Keratinocyte (primary cell): Measurements from ENCODE around the gene MVP. TPM values are rescaled to one million over a fixed set of nuclear protein-coding genes. Genes with fewer than 3 reads are reported as not detected.

Source experiments
- DNase-seq: peaks from one replicate; pipeline ENCODE4 v3.0.0-alpha.2; 2011; ENCODE audit warnings: low read depth, missing footprints, low spot score
- FAIRE-seq: peaks from 2 replicates; lab custom pipeline; 2011; peaks lifted over from hg19 to GRCh38; lab: Jason Lieb, UNC
- H2AFZ ChIP-seq: 2 replicates; pipeline ENCODE4 v1.6.0; 2012; ENCODE audit warnings: low read length, control low read depth, inconsistent platforms; ENCODE audit not compliant: control insufficient read depth
- H3K27ac ChIP-seq: 2 replicates; pipeline ENCODE4 v1.5.1; 2011; ENCODE audit warnings: low read length; ENCODE audit not compliant: control insufficient read depth, insufficient read depth
- H3K27me3 ChIP-seq: 3 replicates; pipeline ENCODE4 v1.6.0; 2011; ENCODE audit warnings: low read length; ENCODE audit not compliant: control insufficient read depth, insufficient read depth; ENCODE audit errors: extremely low read depth
- H3K36me3 ChIP-seq, 2 experiments: 2 replicates in 1 of 2; 3 replicates in 1 of 2; pipeline ENCODE4 v1.5.1; 2011; ENCODE audit warnings: low read length in 2 of 2, mild to moderate bottlenecking in 1 of 2; ENCODE audit not compliant: control insufficient read depth in 2 of 2, insufficient read depth in 2 of 2; ENCODE audit errors: extremely low read depth in 1 of 2
- H3K4me1 ChIP-seq: 3 replicates; pipeline ENCODE4 v1.5.1; 2011; ENCODE audit warnings: low read length; ENCODE audit not compliant: control insufficient read depth, insufficient read depth; ENCODE audit errors: extremely low read depth
- H3K4me2 ChIP-seq: 3 replicates; pipeline ENCODE4 v1.6.0; 2011; ENCODE audit warnings: low read depth, low read length; ENCODE audit not compliant: control insufficient read depth, insufficient read depth; ENCODE audit errors: extremely low read depth
- H3K4me3 ChIP-seq, 3 experiments: fragments of 200-600 bp in 1 of 3; sonication (generic) in 1 of 3; 2 replicates in 2 of 3; 3 replicates in 1 of 3; pipeline ENCODE4 v1.5.1; 2011 to 2016; ENCODE audit warnings: low read length in 3 of 3, mild to moderate bottlenecking in 3 of 3, control low read depth in 2 of 3, inconsistent platforms in 1 of 3, low read depth in 1 of 3, mixed read lengths in 1 of 3, mixed run types in 1 of 3, moderate library complexity in 1 of 3; ENCODE audit not compliant: control insufficient read depth in 2 of 3, insufficient read depth in 2 of 3; ENCODE audit errors: extremely low read depth in 1 of 3
- H3K79me2 ChIP-seq: 2 replicates; pipeline ENCODE4 v1.6.0; 2012; ENCODE audit warnings: low read length; ENCODE audit not compliant: control insufficient read depth, insufficient read depth
- H3K9ac ChIP-seq: 3 replicates; pipeline ENCODE4 v1.6.0; 2011; ENCODE audit warnings: low read length; ENCODE audit not compliant: control insufficient read depth, insufficient read depth; ENCODE audit errors: extremely low read depth
- H3K9me1 ChIP-seq: 3 replicates; pipeline ENCODE4 v1.6.0; 2011; ENCODE audit warnings: low read length; ENCODE audit not compliant: control insufficient read depth, insufficient read depth; ENCODE audit errors: extremely low read depth
- H3K9me3 ChIP-seq: 2 replicates; pipeline ENCODE4 v1.5.1; 2012; ENCODE audit warnings: low read depth, low read length; ENCODE audit not compliant: control insufficient read depth
- H4K20me1 ChIP-seq: 3 replicates; pipeline ENCODE4 v1.6.0; 2011; ENCODE audit warnings: low read length; ENCODE audit not compliant: control insufficient read depth, insufficient read depth; ENCODE audit errors: extremely low read depth
- CTCF ChIP-seq, 3 experiments: IDR thresholded peaks in 1 of 3; conservative IDR thresholded peaks in 1 of 3; optimal IDR thresholded peaks in 1 of 3; 2 replicates in 2 of 3; 3 replicates in 1 of 3; pipeline versions ENCODE3 to v1.5.1; 2011; ENCODE audit warnings: low read length in 3 of 3, mild to moderate bottlenecking in 3 of 3, moderate library complexity in 2 of 3, control low read depth in 1 of 3, inconsistent platforms in 1 of 3; ENCODE audit not compliant: insufficient read depth in 2 of 3; ENCODE audit errors: extremely low read depth in 1 of 3
- EZH2 ChIP-seq: IDR thresholded peaks from one replicate; pipeline ENCODE4 v1.6.1; 2012; ENCODE audit warnings: inconsistent platforms, mild to moderate bottlenecking, low read length, moderate library complexity
- dilution Hi-C: fragments of 300-500 bp; cut with MboI; formaldehyde crosslinking; loops from one replicate; pipeline ENCODE4 v1.7.0; 2020; ENCODE audit warnings: low sequenced_read_pairs; ENCODE audit not compliant: extremely low pct_ligation_motif_present
- polyA plus RNA-seq, 5 experiments: library from polyadenylated mRNA; depleted of rRNA in 3 of 5; stranded (reverse) in 3 of 5; stranded (forward) in 1 of 5; unstranded in 1 of 5; fragments of >200 nt; gene quantifications; 1 replicate in 1 of 5; 2 replicates in 3 of 5; 3 replicates in 1 of 5; pipeline versions ENCODE4 v1.2.1 to v1.2.3, GENCODE V29; 2011 to 2012; ENCODE audit warnings: missing spikeins in 2 of 5, low read depth in 1 of 5, low replicate concordance in 1 of 5

The MVP gene
- polyA plus RNA-seq, 1 donor (not counting 4 experiments of a cell fraction or from before 2014, with no cell fraction given): 148 TPM

- Histone ChIP-seq H3K79me2 (peaks cover 58% of the 10 kb centered on the region), H3K4me1 (peaks cover 21% of the 10 kb centered on the region), H3K9me3 (no peaks in the 10 kb centered on the region), H2AFZ (no peak overlapping the region), H3K36me3 (peaks cover 13 to 21% of the 10 kb centered on the region in 2 experiments), H4K20me1 (no peaks in the 10 kb centered on the region), H3K27ac (no peak overlapping the region), H3K9me1 (no peaks in the 10 kb centered on the region), H3K4me3 (no peak overlapping the region), H3K27me3 (no peaks in the 10 kb centered on the region), H3K9ac (no peak overlapping the region), H3K4me2 (no peak overlapping the region)
- DNase-seq (no peak), FAIRE-seq (no peak)
- dilution Hi-C loops: no loop called here
- TF ChIP-seq EZH2 (no peak), CTCF (optimal IDR thresholded peaks at IDR 0.05 in 1 of 3, IDR thresholded peaks at IDR 0.05 in 1 of 3, conservative IDR thresholded peaks at IDR 0.05 in 1 of 3; ENCODE audit: extremely low read depth in 1 of 3, insufficient read depth in 2 of 3, low read length in 3 of 3) (no peak)
Observed at GRCh38 chr16:29794231-29794710, 26.0 kb upstream of the MVP start.

- dilution Hi-C loops: no loop called here
- Histone ChIP-seq H2AFZ (no peak overlapping the region), H3K4me1 (peaks cover 8% of the 10 kb centered on the region), H3K27ac (no peak overlapping the region), H3K4me2 (no peak overlapping the region), H3K9me1 (no peaks in the 10 kb centered on the region), H3K79me2 (peaks cover 4% of the 10 kb centered on the region), H3K27me3 (no peaks in the 10 kb centered on the region), H3K36me3 (peaks cover 19 to 32% of the 10 kb centered on the region in 2 experiments), H3K9me3 (no peaks in the 10 kb centered on the region), H3K9ac (no peak overlapping the region), H3K4me3 (no peak overlapping the region), H4K20me1 (no peaks in the 10 kb centered on the region)
- TF ChIP-seq EZH2 (no peak), CTCF (optimal IDR thresholded peaks at IDR 0.05 in 1 of 3, IDR thresholded peaks at IDR 0.05 in 1 of 3, conservative IDR thresholded peaks at IDR 0.05 in 1 of 3; ENCODE audit: extremely low read depth in 1 of 3, insufficient read depth in 2 of 3, low read length in 3 of 3) (no peak)
- FAIRE-seq (no peak), DNase-seq (no peak)
Observed at GRCh38 chr16:29802416-29802935, 17.8 kb upstream of the MVP start.
